ENCODE data around the gene FAT1.

GRCh38 chr4:186593587-186593973, 130.1 kb downstream of the FAT1 start:
- no peak for TF ChIP-seq POLR2A (IDR thresholded peaks at IDR 0.05; ENCODE audit: low read length)
- TF ChIP-seq GATA1 (IDR thresholded peaks at IDR 0.05; ENCODE audit: low read depth, low read length), result no peak

All from erythroblast (primary cell).